Smooth muscle cell (in vitro differentiated cells): ENCODE data around the gene OCIAD1. TPM values are rescaled to one million over a fixed set of nuclear protein-coding genes. Genes with fewer than 3 reads are reported as not detected.

Experiments
- DNase-seq: peaks from one replicate; lab custom pipeline; 2025; ENCODE audit not compliant: unreplicated experiment; lab: John Stamatoyannopoulos, UW
- H2AFZ ChIP-seq: fragments of 200-600 bp; sonication (generic); 2 replicates; pipeline ENCODE4 v1.6.0; 2016; ENCODE audit warnings: antibody characterized with exemption, low read depth, mild to moderate bottlenecking
- H3F3A ChIP-seq: fragments of 200-600 bp; sonication (generic); 2 replicates; pipeline ENCODE4 v1.6.0; 2017; ENCODE audit warnings: antibody characterized with exemption, low read depth
- H3K27ac ChIP-seq: fragments of 200-600 bp; sonication (generic); 2 replicates; pipeline ENCODE4 v1.5.1; 2016; ENCODE audit warnings: low read depth, mild to moderate bottlenecking
- H3K27me3 ChIP-seq: fragments of 200-600 bp; sonication (generic); 2 replicates; pipeline ENCODE4 v1.6.1; 2016; ENCODE audit warnings: low read depth, mild to moderate bottlenecking
- H3K36me3 ChIP-seq: fragments of 200-600 bp; sonication (generic); 2 replicates; pipeline ENCODE4 v1.5.1; 2016; ENCODE audit warnings: low read depth
- H3K4me1 ChIP-seq: fragments of 200-600 bp; sonication (generic); 2 replicates; pipeline ENCODE4 v1.5.1; 2016; ENCODE audit warnings: low read depth
- H3K4me2 ChIP-seq: fragments of 200-600 bp; sonication (generic); 2 replicates; pipeline ENCODE4 v1.6.0; 2016; ENCODE audit warnings: mild to moderate bottlenecking
- H3K4me3 ChIP-seq: fragments of 200-600 bp; sonication (generic); 2 replicates; pipeline ENCODE4 v1.5.1; 2016; ENCODE audit warnings: mild to moderate bottlenecking
- H3K79me2 ChIP-seq: fragments of 200-600 bp; sonication (generic); 2 replicates; pipeline ENCODE4 v1.6.0; 2016; ENCODE audit warnings: low read depth, mild to moderate bottlenecking
- H3K9ac ChIP-seq: fragments of 200-600 bp; sonication (generic); 2 replicates; pipeline ENCODE4 v1.6.0; 2016; ENCODE audit warnings: low read depth
- H3K9me3 ChIP-seq: fragments of 200-600 bp; sonication (generic); replicated peaks from 2 replicates; pipeline ENCODE4 v1.5.1; 2016; ENCODE audit warnings: low read depth
- H4K20me1 ChIP-seq: fragments of 200-600 bp; sonication (generic); 2 replicates; pipeline ENCODE4 v1.6.0; 2016; ENCODE audit warnings: low read depth
- WGBS: methylation state at CpG from one replicate; pipeline ENCODE4 v1.1.7; 2016; ENCODE audit warnings: low lambda C conversion rate; 5-methylcytosine and 5-hydroxymethylcytosine counted together
- polyA plus RNA-seq: library from polyadenylated mRNA; unstranded; fragments of >200 nt; fragmentation: Nextera tagmentation; extraction: Ambion mirVana; gene quantifications from 2 replicates; pipeline ENCODE4 v1.2.1, GENCODE V29; 2016
- total RNA-seq: library from RNA; depleted of rRNA; stranded (reverse); fragments of >200 nt; gene quantifications from 2 replicates; pipeline ENCODE4 v1.2.3, GENCODE V29; 2014
- TF ChIP-seq, protein P1 (sequence below): fragments of 200-600 bp; sonication (generic); IDR thresholded peaks from 2 replicates; pipeline ENCODE4 v1.5.1; 2017; ENCODE audit warnings: borderline replicate concordance, mild to moderate bottlenecking, antibody characterized with exemption; ENCODE audit not compliant: insufficient read depth, poor library complexity, severe bottlenecking

OCIAD1 gene
- total and polyA plus RNA-seq, 2 experiments from 2014 or later, result 130 to 196 TPM

DNA sequence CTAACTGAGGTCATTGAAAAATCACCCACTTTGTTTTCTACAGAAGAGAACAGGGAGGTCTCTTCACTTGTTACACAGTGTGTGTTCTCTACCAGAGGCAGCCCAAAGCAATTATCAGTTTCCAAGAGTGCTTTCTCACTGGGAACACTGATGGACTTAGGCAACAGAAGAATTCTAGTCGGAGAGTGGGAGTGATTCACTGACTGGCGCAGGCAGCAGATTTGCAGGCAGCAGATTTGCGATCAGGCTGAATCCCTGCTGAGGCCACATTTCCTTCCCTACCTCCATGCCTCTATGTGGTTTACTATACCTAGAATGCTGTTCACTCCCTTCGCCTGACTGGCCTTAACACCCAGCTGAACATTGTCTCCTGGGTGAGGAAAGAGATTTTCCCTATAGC, 69.1 kb downstream of the OCIAD1 start:
- DNase-seq, result no peak
- Histone ChIP-seq H3K79me2 (no peaks in the 10 kb centered on the region), H3K4me1 (no peaks in the 10 kb centered on the region), H3K9ac (peak overlapping the region; percentile 13), H3K4me2 (peak overlapping the region; percentile 58), H3K36me3 (no peaks in the 10 kb centered on the region), H3F3A (peaks cover 3% of the 10 kb centered on the region), H3K27me3 (no peaks in the 10 kb centered on the region), H3K27ac (peak overlapping the region; percentile 23), H4K20me1 (no peaks in the 10 kb centered on the region), H3K4me3 (no peak overlapping the region), H2AFZ (peak overlapping the region; percentile 3), H3K9me3 (no peaks in the 10 kb centered on the region)
- TF ChIP-seq, protein P1, sequence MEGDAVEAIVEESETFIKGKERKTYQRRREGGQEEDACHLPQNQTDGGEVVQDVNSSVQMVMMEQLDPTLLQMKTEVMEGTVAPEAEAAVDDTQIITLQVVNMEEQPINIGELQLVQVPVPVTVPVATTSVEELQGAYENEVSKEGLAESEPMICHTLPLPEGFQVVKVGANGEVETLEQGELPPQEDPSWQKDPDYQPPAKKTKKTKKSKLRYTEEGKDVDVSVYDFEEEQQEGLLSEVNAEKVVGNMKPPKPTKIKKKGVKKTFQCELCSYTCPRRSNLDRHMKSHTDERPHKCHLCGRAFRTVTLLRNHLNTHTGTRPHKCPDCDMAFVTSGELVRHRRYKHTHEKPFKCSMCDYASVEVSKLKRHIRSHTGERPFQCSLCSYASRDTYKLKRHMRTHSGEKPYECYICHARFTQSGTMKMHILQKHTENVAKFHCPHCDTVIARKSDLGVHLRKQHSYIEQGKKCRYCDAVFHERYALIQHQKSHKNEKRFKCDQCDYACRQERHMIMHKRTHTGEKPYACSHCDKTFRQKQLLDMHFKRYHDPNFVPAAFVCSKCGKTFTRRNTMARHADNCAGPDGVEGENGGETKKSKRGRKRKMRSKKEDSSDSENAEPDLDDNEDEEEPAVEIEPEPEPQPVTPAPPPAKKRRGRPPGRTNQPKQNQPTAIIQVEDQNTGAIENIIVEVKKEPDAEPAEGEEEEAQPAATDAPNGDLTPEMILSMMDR, result no peak
- WGBS, result 34% methylated on average over 4 of the region's 4 CpGs

DNA sequence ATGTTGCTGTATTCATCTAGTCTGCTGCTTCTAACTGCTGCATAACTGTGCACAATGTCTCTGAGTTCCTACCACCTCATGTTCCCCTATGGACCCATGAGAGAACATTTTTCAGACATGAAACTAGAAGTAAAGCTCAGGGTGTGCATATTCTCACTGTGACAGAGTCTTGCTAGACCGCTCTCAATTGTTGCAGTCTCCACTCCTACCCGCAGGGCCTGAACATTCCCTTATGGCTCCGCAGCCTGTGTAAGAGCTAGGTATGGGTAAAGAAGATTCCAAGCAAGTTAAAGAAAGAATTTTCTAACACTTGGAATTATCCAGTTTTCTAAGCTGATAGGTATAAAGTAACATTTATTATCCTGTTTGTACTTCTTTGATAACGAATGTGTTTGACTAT, 70.3 kb downstream of the OCIAD1 start:
- Histone ChIP-seq H3K4me1 (peaks cover 6% of the 10 kb centered on the region), H2AFZ (no peak overlapping the region), H3K9me3 (no peaks in the 10 kb centered on the region), H3K27me3 (no peaks in the 10 kb centered on the region), H3K27ac (no peak overlapping the region), H3K79me2 (no peaks in the 10 kb centered on the region), H3K4me3 (no peak overlapping the region), H3K36me3 (no peaks in the 10 kb centered on the region), H4K20me1 (no peaks in the 10 kb centered on the region), H3F3A (peaks cover 3% of the 10 kb centered on the region), H3K4me2 (no peak overlapping the region), H3K9ac (no peak overlapping the region)
- 96% methylated on average over 4 of the region's 4 CpGs for WGBS
- no peak for DNase-seq
- TF ChIP-seq, protein P1, result no peak

DNA sequence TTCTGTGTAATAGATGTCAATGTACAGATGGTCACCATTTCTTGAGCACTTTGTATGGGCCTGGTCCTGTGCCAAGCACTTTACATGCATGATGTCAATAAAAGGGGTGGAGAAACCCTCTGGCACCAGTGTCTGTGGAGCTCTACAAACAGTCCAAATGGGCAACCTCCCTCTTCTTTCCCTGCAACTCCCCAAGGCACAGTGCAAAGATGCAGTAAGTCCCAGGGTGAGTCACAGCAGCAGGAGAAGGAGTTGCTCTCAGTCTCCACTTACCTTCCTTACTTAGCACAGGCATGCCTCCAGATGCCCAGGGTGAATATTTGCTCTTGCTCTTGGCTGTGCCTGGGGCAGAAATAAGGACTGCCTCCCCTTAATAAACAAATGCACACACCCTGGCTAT, 71.4 kb downstream of the OCIAD1 start:
- Histone ChIP-seq H3K27ac (no peak overlapping the region), H2AFZ (no peak overlapping the region), H3K79me2 (no peaks in the 10 kb centered on the region), H3K4me2 (no peak overlapping the region), H3F3A (peaks cover 3% of the 10 kb centered on the region), H4K20me1 (no peaks in the 10 kb centered on the region), H3K4me3 (no peak overlapping the region), H3K27me3 (no peaks in the 10 kb centered on the region), H3K9ac (no peak overlapping the region), H3K9me3 (no peaks in the 10 kb centered on the region), H3K4me1 (peaks cover 6% of the 10 kb centered on the region), H3K36me3 (no peaks in the 10 kb centered on the region)
- TF ChIP-seq, protein P1, result no peak
- DNase-seq, result no peak

DNA sequence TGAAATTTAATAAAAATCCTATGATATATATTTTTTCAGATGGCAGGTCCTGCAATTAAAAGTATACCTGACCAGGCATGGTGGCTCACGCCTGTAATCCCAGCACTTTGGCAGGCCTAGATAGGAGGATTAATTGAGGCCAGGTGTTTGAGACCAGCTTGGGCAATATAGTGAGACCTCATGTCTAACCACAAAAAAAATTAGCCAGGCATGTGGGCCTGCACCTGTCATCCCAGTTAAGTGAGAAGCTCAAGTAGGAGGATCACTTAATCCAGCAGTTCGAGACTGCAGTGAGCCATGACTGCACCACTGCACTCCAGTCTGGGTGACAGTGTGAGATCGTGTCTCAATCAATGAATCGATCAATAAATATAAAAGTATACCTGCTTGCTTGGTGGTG, 73.2 kb downstream of the OCIAD1 start:
- H3K4me3 ChIP-seq, result no peak overlapping the region
- H3K4me1 ChIP-seq, result peaks cover 6% of the 10 kb centered on the region
- no peaks in the 10 kb centered on the region for H3K9me3 ChIP-seq
- no peak overlapping the region for H2AFZ ChIP-seq
- H3K4me2 ChIP-seq, result no peak overlapping the region
- H3K9ac ChIP-seq, result no peak overlapping the region
- H3K27me3 ChIP-seq, result no peaks in the 10 kb centered on the region
- no peaks in the 10 kb centered on the region for H3K36me3 ChIP-seq
- TF ChIP-seq, protein P1, result no peak
- no peaks in the 10 kb centered on the region for H4K20me1 ChIP-seq
- no peak overlapping the region for H3K27ac ChIP-seq
- WGBS, result 93% methylated on average over 4 of the region's 4 CpGs
- H3K79me2 ChIP-seq, result no peaks in the 10 kb centered on the region
- peaks cover 5% of the 10 kb centered on the region for H3F3A ChIP-seq
- DNase-seq, result no peak
